Gastrocnemius medialis (tissue), 4 donors: ENCODE measurements around the gene RASA3.

Experiments
- CTCF ChIP-seq, 5 experiments: fragments of 450-650 bp in 3 of 5; fragments of 200-600 bp in 2 of 5; sonication (generic) in 2 of 5; IDR thresholded peaks in 4 of 5; conservative IDR thresholded peaks in 1 of 5; 1 replicate in 4 of 5; 2 replicates in 1 of 5; pipeline ENCODE4 v1.5.1; 2016 to 2019; ENCODE audit warnings: antibody characterized with exemption in 5 of 5, mild to moderate bottlenecking in 3 of 5, moderate library complexity in 3 of 5
- POLR2A ChIP-seq, 2 donors: fragments of 450-650 bp; IDR thresholded peaks; one replicate each; pipeline ENCODE4 v1.6.1; 2017; ENCODE audit warnings: antibody characterized with exemption in 2 of 2, mild to moderate bottlenecking in 2 of 2, moderate library complexity in 2 of 2

DNA sequence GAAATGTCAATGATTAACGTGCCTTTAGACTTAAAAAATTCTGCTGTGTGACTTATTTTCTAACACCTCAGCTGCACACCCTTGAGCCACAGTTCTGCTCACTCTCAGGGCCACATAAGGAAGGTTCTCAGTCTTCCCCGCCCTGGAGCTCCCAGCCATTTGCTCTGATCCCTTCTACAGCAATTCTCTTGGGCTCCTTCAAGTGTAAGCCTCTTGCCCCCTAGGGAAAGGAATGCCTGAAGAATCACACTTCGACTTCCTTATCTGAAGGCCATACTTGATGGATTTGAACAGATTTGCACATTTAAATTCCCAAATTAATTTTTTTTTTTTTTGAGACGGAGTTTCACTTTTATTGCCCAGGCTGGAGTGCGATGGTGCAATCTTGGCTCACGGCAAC lies 44.2 kb downstream of the RASA3 start:
- TF ChIP-seq CTCF (IDR thresholded peaks at IDR 0.05 in 4 of 5, conservative IDR thresholded peaks at IDR 0.05 in 1 of 5) (no peak), POLR2A (IDR thresholded peaks at IDR 0.05) (no peak)
